GM19397 (cell line): ENCODE measurements around the gene RHOG.
"Not testable (repeated sequence)": the region's sequence is repeated elsewhere in the genome, so short reads cannot be mapped to it uniquely, and the experiment has no call there.

Source experiments
- ATAC-seq: cut with Tn5 transposase; IDR thresholded peaks from one replicate; pipeline ENCODE4 v1.9.1; 2021; ENCODE audit warnings: mild to moderate bottlenecking, moderate library complexity; ENCODE audit not compliant: unreplicated experiment

Gene RHOG

GRCh38 chr11:3810951-3811350, 29.8 kb downstream of the RHOG start:
- no peak for ATAC-seq

DNA sequence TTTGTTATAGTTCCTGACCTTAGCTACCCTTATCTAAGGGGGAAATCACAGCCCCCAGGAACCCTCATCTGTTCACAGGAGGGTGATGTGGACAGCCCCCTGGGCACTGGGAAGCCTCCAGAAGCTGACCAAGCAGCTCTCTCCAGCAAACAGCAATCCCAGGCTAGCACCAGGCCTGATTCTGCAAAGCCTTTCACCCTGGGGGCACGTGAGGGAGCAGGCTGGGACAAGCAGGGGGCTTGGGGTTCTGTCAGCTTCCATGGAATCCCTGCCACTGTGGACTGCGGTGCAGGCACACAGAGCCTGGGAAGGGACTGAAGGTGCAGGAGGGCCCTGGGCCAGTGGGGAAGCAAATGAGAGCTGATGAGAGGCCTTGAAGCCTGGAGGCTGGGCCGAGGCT, 30.3 kb downstream of the RHOG start:
- ATAC-seq = no peak

DNA sequence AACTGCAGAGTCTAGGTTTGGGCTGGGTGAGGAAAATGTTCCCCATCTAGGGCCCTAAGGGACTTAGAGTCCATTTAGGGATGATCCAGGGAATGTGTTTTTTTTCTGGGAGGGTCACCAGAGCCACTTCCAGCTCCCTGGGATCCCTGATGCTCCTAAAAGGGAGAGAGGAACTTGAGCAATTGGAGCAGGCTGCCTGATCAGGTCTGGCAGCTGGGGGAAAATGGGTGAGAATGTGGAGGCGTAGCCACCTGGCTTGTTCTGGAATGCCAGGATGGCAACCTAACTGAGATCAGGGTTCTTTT, 31.2 kb downstream of the RHOG start:
- no peak for ATAC-seq

DNA sequence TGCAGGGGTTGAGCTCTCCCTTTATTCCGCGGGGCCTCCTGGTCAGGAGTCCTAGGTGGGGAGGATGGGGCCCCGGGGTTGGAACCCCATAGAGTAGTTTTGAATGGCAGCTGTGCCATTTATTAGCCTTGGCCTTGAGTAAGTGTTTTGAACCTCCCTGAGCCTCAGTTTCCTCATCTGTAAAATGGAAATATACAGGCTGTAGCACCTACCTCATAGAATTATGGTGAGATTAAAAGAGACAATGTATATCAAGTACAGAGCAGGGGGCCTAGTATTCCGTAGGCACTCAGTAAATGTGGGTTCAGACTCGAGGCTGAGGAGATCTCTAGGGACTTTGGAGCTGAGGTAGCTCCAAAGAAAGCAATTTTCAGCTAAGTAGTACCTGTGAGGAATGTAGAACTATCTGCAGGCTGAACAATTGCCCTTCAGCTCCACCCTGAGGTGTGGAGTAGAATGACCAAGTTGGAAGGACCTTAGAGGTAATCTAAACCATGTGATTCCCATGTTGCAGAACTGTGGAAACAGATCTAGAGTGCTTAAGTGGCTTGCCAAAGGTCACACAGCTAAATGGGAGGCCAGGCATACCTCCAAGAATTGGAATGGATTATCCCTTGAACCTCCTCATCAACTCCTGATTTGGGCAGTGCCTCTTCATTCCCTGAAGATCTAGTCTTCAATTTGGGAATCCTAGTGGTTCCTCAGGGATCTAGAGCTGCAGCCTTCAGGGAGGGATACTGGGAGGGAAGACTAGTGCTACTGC, 31.7 kb downstream of the RHOG start:
- no peak for ATAC-seq

DNA sequence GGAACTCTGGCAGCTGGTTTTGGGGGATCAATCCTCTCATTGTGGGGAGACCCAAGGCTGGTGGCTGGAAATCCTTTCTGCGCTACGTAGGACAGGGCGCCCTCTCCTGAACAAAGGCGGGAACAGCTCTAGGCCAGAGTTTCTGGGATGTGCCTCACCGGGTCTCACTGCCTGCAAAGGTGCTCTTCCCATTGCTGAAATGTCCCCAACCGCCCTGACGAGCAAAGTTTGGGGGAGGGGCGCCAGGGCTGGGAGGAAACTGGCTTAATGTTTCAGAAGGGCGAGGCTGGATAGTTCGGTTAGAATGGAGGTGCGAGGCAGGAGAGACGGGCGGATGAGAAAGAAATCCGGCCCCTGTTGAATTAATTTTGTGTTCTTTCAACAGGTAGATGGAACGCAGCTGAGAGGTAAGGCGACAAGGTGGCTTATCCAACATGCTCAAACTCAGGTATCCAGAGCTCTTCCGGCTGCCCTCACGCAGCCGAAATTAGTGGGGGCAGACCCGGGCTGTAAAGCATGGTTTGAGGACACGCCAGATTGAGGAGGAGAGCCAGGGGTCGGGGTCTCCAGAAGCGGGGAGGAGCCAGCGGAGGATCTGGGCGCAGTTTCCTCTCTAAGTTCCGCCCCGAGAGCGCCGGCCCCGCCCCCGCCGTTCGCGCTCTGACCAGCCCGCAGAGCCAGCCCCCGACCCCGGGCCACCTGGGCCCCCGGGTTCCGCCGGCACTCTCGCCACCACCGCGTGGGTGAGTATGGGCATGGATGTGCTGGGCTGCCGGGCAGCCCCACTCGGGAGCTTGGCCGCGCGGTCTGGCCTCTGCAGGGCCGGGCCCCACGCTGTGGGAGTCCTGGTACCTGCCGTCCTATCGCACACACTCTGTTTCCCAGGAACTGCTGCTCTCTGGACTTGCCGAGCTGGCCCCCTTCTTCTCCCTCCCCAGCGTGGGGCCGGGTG, 32.6 kb downstream of the RHOG start, which contains the start of gene PGAP2:
PGAP2 (plus strand) TSS at position 652 of the 952 bp plus-strand sequence. CDS start 2,700 bp downstream, outside the sequence.
- ATAC-seq = peak; percentile 66

- ATAC-seq = no peak
Measured at GRCh38 chr11:3803726-3804495, 36.8 kb downstream of the RHOG start.

DNA sequence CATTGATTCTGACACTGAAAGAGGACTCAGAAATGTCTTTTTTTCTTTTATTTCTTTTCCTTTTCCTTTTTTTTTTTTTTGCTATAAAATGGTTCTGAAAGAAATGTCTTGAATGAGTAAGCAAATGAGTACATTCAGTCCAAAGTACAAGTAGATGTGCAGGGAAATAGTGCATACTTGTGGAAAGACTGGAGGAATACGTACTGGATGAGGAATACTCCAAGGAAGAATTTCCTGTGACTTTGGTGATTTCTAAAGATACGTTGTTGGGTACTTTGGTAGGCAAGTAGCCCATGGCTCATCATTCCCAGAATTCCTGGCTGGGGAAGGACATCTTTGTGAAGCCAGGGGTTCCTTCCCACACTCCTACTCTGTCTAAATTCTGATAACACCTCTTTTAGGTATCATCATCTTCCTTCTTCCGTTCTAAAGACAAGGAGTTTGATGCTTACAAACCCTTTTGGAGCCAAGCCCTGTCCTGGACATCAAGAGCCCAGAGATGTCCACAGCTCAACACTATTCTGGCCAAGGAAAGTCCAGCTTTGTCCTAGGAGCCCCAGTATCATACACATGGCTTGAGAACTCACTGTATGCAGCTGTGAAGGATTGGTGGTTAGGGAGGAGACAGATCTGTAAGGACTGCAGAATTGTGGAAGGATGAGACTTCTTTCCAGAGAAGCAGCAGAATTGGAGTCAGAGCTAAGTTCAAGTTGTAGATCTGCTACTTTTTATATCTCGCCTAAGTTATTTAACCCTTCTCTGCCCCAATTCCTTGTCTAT, 38.6 kb downstream of the RHOG start:
- no peak for ATAC-seq

DNA sequence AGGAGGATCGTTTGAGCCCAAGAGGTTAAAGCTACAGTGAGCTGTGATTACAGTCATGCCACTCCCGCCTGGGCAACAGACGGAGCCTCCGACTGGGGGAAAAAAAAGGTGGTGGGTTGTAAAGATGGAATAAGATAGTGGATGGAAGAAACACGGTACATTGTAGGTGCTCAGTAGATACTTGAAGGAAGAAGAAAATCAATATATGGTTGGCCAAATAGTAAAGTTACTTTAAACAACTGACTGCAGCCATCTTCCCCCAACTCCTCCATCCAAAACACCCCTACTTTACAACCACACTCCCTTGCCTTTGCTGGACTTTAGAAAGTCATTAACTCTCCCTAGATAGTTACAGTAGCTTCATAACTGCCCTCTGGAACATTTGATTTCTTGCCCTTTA, 40.9 kb downstream of the RHOG start:
- ATAC-seq = no peak

DNA sequence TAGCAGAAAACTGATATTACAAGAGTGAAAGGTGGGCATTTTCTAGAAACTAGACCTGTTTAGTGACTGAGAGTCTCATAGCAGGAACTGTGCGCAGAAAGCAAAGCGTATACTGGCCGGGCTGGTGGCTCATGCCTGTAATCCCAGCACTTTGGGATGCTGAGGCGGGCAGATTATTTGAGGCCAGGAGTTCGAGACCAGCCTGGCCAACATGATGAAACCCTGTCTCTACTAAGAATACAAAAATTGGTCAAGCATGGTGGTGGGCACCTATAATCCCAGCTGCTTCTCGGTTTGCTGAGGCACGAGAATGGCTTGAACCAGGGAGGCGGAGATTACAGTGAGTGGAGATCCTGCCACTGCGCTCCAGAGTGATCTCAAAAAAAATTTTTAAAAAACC, 41.6 kb downstream of the RHOG start:
- no peak for ATAC-seq

DNA sequence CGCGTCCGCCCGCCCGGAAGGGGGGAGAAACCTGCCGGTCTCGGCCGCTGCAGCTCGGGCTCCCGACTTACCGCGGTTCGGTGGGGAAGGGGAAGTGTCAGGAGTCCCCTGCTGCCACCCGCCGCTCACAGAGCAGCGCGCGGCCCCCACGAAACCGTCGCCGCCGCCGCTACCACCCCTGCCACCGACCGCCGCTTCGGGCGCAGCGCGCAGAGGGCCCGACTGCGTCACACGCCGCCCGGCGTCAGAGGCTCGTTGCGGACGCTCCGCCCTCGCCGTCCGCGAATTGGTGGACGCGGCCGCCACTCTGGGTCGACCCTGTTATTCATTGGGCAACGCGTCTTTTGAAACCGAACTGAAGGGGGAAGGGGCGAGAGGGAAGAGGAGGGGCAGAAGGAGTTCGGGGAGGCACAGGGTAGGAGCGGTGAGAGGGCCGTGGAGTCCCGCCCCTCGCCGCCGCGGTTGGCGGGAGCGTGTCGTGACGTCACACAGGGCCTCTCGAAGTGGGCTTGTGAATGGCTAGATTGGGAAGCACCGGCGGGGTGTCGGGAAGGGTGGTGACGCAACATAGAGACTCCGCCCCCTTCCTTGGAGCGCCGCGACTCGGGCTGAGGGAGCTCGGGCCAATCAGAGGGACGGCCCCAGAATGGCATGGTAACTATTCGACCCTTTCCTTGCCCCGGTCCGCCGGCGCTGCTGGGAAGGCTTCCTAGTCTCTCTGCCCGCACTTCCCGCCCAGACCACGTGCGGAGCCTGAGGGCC, 43.2 kb downstream of the RHOG start, which contains the start of gene NUP98:
NUP98 (minus strand) TSS at position 226 of the 762 bp plus-strand sequence. CDS start 15,437 bp downstream, outside the sequence.
- ATAC-seq = peak; percentile 92

- peak; percentile 35 for ATAC-seq
Measured at GRCh38 chr11:3796801-3797328, 43.9 kb downstream of the RHOG start.

GRCh38 chr11:3796346-3796745, 44.4 kb downstream of the RHOG start:
- ATAC-seq = no peak

GRCh38 chr11:3796002-3796311, 44.8 kb downstream of the RHOG start:
- no peak for ATAC-seq

DNA sequence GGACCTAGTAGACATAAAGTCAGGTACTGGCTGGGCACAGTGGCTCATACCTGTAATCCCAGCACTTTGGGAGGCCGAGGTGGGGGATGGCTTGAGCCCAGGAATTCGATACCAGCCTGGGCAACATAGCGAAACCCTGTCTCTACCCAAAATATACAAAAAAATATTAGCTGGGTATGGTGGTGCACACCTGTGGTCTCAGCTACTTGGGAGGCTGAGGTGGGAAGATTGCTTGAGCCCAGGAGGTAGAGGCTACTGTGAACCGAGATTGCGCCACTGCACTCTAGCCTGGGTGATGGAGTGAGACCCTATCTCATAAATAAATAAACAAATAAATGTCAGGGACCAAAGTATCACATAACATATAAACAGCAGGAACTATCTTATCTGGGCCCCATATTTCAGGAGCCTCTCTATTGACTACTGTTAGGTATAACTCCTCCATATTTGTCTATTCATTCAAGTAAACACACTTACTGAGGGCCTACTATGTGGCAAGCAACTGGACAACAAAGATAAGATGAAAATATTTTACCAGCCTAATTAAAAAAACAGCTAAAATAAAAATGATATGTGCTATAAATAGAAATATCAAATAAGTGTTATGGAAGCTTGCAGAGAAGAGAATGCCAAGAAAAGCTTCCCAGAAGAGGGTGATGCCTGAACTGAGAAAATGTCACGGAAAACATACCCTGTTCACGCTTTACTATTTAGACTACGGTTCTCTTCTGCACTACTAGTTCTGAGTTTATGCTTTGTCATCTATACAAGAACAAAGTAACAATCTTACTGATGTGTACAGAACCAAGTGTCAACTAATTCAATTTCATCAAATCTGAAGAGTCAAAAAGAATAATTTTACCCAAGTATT, 45.4 kb downstream of the RHOG start:
- ATAC-seq = no peak

DNA sequence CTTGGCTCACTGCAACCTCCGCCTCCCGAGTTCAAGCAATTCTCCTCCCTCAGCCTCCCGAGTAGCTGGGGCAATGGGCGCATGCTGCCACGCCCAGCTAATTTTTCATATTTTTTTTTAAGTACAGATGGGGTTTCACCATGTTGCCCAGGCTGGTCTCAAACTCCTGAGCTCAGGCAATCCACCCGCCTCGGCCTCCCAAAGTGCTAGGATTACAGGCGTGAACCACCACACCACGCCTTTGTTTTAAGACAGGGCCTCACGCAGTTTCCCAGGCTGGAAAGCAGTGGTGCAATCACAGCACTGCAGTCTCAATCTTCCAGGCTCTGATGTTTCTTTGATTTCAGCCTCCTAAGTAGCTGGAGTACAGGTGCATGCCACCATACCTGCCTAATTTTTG, 46.4 kb downstream of the RHOG start:
- not testable (repeated sequence) for ATAC-seq

GRCh38 chr11:3786781-3787428, 53.9 kb downstream of the RHOG start:
- ATAC-seq = no peak

GRCh38 chr11:3783611-3784010, 57.1 kb downstream of the RHOG start:
- ATAC-seq = no peak

GRCh38 chr11:3782963-3783362, 57.8 kb downstream of the RHOG start:
- ATAC-seq = no peak
